CD4-positive, alpha-beta T cell treated with Interleukin-4 for 1 hour (primary cell): ENCODE results near the gene RALGPS1.

Source experiments
- DNase-seq, 2 donors: peaks; one replicate each; pipeline ENCODE4 v3.0.0-alpha.2; 2020 to 2022

RALGPS1 gene

GRCh38 chr9:127102788-127103187, 188.2 kb downstream of the RALGPS1 start:
- DNase-seq = no peak

- no peak for DNase-seq
These were observed 190.2 kb downstream of the RALGPS1 start for GRCh38 chr9:127104581-127105311.

- no peak for DNase-seq
These were observed 191.4 kb downstream of the RALGPS1 start for GRCh38 chr9:127105805-127106465.

GRCh38 chr9:127106466-127106855, 191.9 kb downstream of the RALGPS1 start:
- DNase-seq = no peak

GRCh38 chr9:127107171-127107928, 192.8 kb downstream of the RALGPS1 start:
- DNase-seq = no peak

- DNase-seq = no peak
These were observed 193.6 kb downstream of the RALGPS1 start for GRCh38 chr9:127107929-127108876.

- no peak for DNase-seq
These were observed 194.7 kb downstream of the RALGPS1 start for GRCh38 chr9:127109212-127109711.

GRCh38 chr9:127112056-127112455, 197.5 kb downstream of the RALGPS1 start:
- no peak for DNase-seq

- no peak for DNase-seq
These were observed 198.2 kb downstream of the RALGPS1 start for GRCh38 chr9:127112735-127113161.

GRCh38 chr9:127113191-127113972, 198.8 kb downstream of the RALGPS1 start:
- DNase-seq = no peak

- no peak for DNase-seq
These were observed 200.0 kb downstream of the RALGPS1 start for GRCh38 chr9:127114606-127115005.

GRCh38 chr9:127116088-127116726, 201.6 kb downstream of the RALGPS1 start:
- no peak for DNase-seq

- DNase-seq = no peak
These were observed 202.4 kb downstream of the RALGPS1 start for GRCh38 chr9:127116957-127117356.

GRCh38 chr9:127117801-127118200, 203.2 kb downstream of the RALGPS1 start:
- DNase-seq = no peak

GRCh38 chr9:127118597-127119319, 204.2 kb downstream of the RALGPS1 start:
- no peak for DNase-seq

GRCh38 chr9:127119320-127119709, 204.7 kb downstream of the RALGPS1 start:
- no peak for DNase-seq

GRCh38 chr9:127121628-127122175, 207.1 kb downstream of the RALGPS1 start:
- no peak for DNase-seq

GRCh38 chr9:127122176-127123063, 207.8 kb downstream of the RALGPS1 start, which contains the start of gene ANGPTL2:
TSS of gene ANGPTL2 (minus strand) at chr9:127122635. CDS start at chr9:127108731, 13,904 bp downstream.
- DNase-seq = no peak
